Stimulated activated CD4-positive, alpha-beta T cell treated with anti-CD3 and anti-CD28 coated beads, TNF-alpha, amount 100 ng/mL, for 1 hour (primary cell): ENCODE results near the gene PORCN.
"Not testable (repeated sequence)": the region's sequence is repeated elsewhere in the genome, so short reads cannot be mapped to it uniquely, and the experiment has no call there.

Experiments used
- DNase-seq, 3 donors: peaks; one replicate each; pipeline ENCODE4 v3.0.0-alpha.2; 2020; ENCODE audit warnings: low read depth in 3 of 3, low spot score in 1 of 3

PORCN gene

DNA sequence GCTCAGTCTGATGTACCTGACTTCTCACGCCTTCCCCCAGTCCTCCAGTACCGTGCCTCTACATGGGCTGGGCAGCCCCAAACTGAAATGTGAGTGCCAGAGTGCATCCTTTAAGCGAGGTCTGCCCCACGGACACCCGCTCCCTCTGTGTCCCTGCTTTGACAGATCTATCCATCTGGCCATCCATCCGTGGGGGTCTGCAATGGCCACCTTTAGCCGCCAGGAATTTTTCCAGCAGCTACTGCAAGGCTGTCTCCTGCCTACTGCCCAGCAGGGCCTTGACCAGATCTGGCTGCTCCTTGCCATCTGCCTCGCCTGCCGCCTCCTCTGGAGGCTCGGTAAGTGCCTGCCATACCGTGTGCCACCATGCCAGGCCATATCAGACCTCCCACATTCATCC lies 827 bp downstream of the PORCN start:
- no peak for DNase-seq

DNA sequence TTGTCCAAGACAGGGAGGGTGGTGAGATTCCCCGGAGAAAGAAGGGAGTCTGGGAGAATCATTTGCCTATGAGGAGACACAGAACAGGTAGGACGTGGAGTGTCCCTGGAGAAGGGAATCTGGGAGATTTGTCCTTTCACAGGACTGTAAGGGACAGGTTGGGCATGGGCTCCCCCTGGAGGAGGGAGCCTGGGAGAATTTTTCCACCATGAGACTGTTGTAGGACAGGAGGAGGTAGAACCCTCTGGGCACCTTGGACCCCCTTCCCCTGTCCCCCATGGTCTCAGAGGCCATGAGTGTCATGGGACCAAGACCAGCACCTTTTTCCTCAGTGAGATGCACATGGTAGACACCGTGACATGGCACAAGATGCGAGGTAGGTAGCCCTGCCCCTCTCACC lies 2.8 kb downstream of the PORCN start:
- no peak for DNase-seq

DNA sequence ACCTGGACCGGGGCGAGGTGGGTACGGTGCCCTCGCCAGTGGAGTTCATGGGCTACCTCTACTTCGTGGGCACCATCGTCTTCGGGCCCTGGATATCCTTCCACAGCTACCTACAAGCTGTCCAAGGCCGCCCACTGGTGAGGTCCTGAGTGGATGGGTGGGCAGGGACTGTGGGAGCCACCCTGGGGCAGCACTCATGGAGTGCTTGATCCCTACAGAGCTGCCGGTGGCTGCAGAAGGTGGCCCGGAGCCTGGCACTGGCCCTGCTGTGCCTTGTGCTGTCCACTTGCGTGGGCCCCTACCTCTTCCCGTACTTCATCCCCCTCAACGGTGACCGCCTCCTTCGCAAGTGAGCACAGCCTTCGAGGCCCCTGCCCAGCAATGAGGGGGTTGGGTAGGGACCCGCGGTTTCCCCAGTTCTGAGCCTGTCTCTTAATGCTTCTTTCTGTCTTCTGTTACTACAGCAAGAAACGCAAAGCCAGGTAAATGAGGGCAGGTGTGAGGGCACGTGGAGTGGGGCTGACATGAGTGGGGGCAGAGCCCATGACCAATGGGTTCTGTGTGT lies 3.7 kb downstream of the PORCN start:
- DNase-seq: no peak

DNA sequence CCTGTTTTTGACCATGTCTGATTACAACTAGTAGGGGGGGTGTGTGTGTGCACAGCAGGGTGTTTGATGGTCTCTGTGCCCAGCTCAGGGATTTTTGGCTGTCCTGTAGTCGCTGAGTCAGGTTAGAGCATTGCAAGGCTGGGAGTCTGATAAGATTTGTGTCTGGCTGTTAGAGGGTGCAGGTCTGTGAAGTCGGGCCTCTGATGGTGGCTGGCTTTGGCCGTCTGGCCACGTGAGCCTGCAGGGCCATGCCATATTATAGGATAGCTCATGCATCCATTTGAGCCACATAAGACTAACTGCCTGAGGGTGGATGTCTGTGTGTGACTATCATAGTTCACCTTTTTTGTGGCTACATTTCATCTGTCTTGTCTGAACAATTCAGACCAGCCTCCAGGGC lies 4.9 kb downstream of the PORCN start:
- DNase-seq: no peak

DNA sequence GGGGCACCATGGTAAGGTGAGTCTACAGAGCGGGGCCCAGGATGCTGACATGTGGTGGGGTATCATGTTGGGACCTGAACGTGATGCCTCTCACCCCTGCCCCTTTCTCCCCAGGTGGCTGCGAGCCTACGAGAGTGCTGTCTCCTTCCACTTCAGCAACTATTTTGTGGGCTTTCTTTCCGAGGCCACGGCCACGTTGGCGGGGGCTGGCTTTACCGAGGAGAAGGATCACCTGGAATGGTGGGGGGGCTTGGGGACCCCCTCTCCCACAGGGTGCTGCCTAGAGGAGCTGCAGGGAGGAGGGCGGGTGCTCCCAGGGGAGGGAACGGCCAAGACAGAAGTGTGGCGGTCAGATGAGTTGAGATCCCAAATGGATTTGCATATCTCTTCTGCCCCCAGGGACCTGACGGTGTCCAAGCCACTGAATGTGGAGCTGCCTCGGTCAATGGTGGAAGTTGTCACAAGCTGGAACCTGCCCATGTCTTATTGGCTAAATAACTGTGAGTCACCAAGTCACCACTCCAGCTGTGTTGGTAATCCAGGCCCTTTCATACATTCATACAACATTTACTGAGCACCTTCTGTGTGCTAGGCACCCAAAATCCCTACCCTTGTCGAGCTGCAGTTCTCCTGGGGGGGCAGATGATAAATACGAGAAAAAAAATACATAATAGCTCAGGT lies 5.5 kb downstream of the PORCN start:
- no peak for DNase-seq

DNA sequence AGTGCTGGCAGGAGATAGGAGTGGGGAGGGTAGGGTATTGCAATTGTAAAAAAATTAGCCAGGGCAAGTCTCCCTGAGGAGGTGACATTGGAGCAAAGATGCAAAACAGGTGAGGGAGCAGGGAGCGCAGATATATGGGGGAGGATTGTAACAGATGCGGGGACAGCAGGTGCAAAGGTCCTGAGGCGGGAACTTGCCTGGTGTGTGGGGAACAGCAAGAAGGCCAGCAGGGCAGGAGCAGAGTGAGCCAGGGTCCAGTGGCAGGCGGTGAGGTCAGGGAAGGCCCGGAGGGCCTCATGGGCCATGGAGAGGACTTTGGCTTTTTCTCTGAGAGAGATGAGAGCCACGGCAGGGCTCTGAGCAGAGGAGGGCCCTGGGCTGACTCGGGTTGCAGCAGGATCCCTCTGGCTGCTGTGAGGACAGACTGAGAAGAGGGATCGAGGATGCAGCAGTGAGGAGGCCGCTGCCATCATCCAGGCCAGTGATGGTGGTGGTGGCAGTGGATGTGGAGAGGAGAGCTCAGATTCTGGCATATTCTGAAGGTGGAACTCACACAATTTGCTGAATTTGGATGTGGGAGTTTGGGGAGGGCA lies 6.2 kb downstream of the PORCN start:
- DNase-seq: no peak

DNA sequence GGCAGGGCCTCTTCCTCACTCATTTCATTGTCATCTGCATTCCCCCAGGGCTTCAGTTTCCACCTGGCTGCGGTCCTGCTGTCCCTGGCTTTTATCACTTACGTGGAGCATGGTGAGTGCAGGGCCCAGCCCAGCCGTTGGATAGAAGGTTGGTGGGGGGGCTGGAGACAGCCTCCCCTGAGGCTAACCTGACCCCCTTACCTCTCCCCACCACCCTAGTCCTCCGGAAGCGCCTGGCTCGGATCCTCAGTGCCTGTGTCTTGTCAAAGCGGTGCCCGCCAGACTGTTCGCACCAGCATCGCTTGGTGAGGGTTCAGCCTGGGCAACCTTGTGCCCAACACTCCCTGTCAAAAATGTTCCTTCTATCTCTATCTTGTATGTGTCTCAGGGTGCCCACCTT lies 7.0 kb downstream of the PORCN start:
- DNase-seq: no peak

DNA sequence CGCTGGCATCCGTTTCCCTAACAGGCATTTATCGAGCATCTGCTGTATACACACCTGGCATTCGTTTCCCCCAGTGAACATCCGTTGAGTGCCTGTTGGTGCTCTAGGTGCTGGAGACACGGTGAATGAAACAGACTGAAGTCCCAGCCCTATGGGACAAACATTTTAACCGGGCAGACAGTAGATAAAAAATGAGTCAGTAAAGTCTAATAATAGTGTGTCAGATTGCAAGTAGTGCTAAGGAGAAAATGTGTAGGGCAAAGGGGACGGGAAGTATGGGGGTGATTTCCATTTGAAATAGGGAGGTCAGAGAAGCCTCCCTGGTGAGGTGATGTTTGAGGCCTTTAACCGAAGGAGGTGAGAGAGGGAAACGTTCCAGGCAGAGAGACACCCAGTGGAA lies 7.5 kb downstream of the PORCN start:
- DNase-seq: no peak

DNA sequence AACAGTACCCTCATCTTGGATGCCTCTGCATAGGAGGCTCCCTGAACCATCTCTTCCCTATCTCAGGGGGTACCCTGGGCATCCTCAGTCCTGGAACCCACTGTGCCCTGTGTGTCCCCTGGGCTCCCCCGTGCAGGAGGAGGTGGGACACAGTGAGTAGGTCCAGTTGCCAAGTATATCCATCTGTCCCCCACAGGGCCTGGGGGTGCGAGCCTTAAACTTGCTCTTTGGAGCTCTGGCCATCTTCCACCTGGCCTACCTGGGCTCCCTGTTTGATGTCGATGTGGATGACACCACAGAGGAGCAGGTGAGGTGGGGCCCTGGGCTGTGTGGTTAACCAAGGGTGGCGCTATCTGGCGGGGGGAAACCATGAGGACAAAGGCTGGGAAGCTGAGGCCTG lies 8.2 kb downstream of the PORCN start:
- DNase-seq: no peak

DNA sequence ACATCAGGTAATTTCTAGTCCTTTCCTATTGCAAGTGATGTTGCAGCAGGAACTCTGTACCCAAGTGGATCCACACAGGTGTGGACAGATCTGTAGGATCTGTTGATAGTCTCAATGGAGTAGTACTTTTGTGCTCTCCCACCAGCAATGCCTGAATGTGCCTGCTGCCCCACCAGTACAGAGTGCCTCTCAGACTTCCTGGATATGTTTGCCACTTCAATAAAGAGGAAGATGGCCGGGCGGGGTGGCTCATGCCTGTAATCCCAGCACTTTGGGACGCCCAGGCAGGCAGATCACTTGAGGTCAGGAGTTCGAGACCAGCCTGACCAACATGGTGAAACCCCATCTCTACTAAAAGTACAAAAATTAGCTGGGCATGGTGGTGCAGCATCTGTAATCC lies 10.7 kb downstream of the PORCN start:
- DNase-seq: not testable (repeated sequence)

DNA sequence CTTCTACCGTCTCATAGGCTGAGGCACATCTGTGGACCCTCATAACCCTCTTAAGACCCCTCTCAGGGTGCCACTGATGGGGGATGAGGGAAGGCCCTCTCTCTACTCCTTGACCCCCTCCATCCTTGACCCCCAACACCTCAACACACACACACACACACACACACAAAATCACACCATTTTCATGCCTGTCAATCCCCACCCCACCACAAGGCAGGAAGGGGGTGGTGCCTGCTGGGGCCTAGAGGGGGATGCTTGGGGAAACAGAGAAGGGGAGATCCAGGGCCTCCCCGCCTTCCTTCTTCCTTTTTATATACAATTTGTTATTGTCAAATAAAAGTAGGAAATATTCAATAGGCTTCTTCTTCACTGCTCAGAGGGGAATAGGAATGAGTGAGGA lies 11.7 kb downstream of the PORCN start:
- no peak for DNase-seq

DNA sequence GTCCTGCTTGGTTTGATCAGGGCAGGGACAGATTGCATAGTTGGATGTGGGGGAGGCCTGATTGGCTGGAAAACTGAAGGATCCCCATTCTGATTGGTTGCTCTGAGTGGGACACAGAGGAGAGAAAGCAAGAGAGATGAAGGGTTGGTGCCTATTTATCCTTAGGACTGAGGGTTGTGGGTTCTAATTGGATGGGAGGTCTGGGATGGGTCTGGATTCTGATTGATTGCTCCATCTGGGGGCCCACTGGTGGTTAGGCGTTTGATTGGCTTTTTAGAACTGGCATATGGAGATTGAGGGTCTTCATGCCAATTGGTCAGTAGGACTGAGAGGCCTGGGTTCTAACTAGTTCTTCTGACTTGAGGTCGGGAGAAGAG lies 12.2 kb downstream of the PORCN start:
- no peak for DNase-seq

DNA sequence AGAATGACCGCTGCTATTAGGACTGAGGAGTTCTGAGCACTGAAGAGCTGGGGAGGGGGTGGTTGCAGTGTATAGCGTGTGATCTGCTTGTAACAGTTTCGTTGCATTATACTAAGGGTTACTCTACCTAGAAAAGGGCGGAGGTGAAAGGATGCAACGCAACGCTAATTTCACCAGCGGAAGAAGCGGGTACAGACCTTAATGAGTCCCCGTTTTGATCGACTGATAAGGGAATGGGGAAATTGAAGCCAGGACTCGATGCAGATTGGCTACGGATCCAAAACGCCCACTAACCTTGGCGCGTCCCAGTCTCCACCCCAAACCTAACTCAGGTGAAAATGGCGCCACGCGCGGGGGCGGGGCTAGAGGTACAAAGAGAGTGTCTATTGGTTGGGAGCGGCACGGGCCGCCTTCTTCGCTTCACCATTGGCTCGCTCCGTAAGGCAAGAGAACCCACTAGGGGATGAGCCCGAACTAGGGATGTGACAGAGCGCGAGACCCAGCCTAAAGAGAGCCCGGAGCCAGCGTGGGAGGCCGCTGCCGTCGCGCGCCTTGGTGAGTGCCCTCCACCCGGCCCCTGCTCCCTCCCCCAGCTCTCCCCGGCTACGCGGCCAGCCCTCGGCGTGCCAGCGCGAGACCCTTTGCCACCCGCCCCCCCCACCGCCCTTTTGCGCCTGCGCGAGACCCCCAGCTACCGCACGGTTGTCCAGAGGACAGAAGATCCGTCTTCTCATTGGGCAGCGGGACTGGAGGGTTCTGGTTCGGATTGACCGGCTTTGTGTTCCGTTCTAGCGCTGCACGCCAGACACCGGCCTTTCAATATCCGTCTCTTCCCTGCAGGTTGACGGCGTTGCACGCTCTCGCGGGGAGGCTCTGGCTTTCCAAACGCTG lies 12.8 kb downstream of the PORCN start, which contains the start of gene EBP:
EBP (plus strand) TSS at position 456 of the 891 bp plus-strand sequence. CDS start 1,964 bp downstream, outside the sequence.
- peak; percentile 78 to 88 (median 84) for DNase-seq

DNA sequence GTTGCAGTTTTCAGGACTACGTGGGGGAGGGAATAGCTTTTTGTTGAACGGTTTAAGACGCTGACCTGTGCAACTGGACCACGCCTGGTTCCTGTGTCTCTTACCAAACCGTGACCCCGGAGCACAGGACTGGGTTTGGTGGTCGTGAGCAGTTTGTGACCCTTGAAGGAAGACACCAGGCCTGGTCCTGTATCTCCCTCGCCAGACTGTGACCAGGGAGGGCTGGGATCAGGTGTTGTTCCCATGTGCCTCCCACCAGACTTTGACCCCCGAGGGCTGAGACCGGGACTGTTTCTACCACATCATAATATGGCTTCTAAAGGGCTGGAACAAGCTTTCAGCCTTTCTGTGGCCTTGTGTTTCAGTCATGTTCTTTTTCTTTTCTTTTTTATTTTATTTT lies 13.5 kb downstream of the PORCN start:
- DNase-seq: no peak

DNA sequence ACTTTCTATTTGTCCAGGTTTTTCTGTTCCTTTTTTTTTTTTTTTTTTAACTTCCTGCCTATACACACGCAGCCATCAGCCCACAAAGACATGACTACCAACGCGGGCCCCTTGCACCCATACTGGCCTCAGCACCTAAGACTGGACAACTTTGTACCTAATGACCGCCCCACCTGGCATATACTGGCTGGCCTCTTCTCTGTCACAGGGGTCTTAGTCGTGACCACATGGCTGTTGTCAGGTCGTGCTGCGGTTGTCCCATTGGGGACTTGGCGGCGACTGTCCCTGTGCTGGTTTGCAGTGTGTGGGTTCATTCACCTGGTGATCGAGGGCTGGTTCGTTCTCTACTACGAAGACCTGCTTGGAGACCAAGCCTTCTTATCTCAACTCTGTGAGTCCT lies 14.9 kb downstream of the PORCN start:
- DNase-seq: no peak

DNA sequence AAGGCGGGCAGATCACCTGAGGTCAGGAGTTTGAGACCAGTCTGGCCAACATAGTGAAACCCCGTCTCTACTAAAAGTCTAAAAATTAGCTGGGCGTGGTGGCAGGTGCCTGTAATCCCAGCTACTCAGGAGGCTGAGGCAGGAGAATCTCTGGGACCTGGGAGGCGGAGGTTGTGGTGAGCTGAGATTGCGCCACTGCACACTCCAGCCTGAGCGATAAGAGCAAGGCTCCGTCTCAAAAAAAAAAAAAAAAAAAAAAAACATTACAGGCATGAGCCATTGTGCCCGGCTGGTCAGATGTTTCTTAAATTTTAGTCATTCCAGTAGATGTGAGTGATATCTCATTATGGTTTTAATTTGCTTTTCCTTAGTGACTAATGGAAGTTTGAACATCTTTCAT lies 17.1 kb downstream of the PORCN start:
- DNase-seq: not testable (repeated sequence)

DNA sequence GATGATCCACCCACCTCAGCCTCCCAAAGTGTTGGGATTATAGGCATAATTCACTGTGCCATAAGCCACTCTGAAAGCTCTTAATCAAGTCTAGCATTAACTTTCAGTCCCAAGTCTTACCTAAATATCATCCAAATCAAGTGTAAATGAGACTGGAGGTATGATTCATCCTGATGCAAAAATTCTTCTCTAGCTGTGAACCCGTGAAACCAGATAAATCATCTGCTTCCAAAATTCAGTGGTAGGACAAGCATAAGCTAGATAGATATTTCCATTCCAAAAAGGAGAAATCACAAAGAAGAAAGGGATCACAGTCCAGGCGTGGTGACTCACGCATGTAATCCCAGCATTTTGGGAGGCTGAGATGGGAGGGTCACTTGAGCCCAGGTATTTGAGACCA lies 21.9 kb downstream of the PORCN start:
- no peak for DNase-seq

DNA sequence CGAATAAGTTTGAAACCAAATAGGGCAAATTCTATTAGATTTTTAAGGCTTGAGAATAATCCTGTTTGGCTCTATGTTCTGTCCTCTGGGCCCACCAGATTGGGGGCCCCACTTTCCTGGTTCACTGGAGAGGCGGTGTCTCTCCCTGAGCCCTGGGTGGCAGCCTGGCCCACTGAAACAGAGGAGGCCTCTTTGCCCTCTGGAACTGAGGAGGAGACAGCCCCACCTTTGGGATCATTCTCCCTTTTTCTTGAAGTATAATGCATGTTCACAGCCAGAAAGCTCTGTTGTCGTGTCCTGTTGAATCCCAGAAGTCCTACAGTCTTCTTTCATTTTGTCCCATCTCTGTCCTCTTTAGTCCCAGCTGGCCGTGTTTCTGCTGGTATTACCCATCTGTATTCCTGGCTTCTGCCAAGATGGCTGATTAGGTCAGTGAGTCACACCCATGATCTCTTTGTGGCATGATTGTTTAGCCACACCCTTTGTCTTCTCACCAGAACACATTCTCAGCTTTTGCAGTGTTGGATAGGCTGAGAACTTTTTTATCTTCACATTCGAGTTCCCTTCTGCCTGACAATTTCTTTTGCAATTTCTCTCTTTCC lies 22.7 kb downstream of the PORCN start:
- DNase-seq: no peak

DNA sequence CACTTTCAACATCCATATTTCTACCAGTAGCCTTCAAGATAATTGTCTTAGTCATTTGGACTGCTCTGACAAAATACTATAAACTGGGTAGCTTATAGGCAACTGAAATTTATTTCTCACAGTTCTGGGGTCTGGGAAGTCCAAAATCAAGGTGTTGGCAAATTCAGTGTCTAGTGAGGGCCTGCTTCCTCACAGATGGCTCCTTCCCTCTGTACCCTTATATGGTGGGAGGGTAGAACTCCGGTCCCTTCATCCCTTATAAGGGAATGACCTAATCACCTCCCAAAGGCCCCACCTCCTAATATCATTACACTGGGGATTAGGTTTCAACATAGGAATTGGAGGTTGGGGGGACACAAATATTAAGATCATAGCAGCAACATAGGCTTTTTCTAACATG lies 23.4 kb downstream of the PORCN start:
- DNase-seq: no peak

DNA sequence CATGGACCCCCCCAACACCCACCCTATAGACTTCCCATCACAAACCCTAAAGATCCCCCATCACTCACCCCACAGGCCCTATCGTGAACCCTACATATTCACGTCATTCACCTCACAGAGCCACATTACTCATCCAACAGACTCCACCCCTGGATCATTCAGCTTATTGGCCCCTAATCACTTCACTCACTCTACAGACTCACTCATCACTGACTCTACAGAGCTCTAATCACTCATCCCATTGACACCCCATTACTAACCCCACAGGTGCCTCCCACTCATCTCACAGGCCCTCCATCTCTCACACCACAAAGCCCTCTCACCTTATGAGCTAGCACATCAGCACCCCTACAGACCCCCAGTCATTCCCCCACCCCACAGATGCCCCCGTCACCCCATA lies 24.4 kb downstream of the PORCN start:
- no peak for DNase-seq

DNA sequence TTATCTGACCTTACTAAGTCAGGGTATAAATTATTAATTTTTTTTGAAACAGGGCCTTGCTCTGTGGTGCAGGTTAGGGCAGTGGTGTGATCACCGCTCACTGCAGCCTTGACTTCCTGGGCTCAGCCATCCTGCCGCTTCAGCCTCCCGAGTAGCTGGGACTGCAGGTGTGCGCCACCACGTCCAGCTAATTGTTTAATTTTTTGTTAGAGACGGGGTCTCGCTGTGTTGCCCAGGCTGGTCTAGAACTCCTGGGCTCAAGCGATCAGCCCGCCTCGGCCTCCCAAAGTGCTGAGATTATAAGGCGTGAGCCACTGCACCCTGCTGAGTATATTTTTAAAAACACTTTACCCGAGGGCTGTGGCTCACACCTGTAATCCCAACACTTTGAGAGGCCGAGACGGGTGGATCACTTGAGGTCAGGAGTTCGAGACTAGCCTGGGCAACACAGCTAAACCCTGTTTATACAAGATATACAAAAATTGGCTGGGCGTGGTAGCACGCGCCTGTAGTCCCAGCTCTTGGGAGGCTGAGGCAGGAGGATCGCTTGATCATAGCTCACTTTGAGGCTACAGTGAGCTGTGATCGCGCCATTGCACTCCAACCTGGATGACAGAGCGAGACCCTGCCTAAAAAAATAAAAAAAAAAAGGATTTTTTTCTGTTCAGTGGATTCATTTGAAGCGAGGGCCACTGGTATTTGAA lies 30.0 kb downstream of the PORCN start:
- no peak for DNase-seq
